AG10803 (cell line): ENCODE measurements around the gene ST7.

Source experiments
- DNase-seq: peaks from one replicate; pipeline ENCODE4 v3.0.0; 2010; ENCODE audit warnings: low read depth
- H3K4me3 ChIP-seq: 2 replicates; pipeline ENCODE4 v1.5.1; 2011; ENCODE audit warnings: mild to moderate bottlenecking, low read length, control low read depth
- TF ChIP-seq, protein P1 (sequence below): conservative IDR thresholded peaks from 2 replicates; pipeline ENCODE4 v1.5.1; 2011; ENCODE audit warnings: mild to moderate bottlenecking, low read length, control low read depth, inconsistent platforms

The ST7 gene

DNA sequence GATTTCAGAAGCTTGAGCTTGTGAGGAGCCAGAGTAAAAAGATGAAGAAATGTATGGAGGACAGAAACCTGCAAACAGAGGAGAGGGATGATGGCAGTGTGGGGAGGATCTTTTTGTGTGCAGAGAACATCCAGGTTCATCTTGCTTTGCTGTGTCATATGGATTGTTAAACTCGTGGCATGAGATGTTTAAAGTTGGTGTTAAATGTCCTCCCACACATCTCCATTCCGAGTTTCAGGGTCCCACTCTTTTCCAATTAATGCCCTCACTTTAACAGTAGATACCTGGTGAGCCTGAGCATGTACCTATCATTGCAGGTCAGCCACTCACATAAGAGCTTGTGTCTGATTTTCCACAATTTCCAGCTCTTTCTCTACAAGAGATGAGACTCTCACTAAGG lies 147.7 kb downstream of the ST7 start:
- TF ChIP-seq, protein P1, sequence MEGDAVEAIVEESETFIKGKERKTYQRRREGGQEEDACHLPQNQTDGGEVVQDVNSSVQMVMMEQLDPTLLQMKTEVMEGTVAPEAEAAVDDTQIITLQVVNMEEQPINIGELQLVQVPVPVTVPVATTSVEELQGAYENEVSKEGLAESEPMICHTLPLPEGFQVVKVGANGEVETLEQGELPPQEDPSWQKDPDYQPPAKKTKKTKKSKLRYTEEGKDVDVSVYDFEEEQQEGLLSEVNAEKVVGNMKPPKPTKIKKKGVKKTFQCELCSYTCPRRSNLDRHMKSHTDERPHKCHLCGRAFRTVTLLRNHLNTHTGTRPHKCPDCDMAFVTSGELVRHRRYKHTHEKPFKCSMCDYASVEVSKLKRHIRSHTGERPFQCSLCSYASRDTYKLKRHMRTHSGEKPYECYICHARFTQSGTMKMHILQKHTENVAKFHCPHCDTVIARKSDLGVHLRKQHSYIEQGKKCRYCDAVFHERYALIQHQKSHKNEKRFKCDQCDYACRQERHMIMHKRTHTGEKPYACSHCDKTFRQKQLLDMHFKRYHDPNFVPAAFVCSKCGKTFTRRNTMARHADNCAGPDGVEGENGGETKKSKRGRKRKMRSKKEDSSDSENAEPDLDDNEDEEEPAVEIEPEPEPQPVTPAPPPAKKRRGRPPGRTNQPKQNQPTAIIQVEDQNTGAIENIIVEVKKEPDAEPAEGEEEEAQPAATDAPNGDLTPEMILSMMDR: no peak

DNA sequence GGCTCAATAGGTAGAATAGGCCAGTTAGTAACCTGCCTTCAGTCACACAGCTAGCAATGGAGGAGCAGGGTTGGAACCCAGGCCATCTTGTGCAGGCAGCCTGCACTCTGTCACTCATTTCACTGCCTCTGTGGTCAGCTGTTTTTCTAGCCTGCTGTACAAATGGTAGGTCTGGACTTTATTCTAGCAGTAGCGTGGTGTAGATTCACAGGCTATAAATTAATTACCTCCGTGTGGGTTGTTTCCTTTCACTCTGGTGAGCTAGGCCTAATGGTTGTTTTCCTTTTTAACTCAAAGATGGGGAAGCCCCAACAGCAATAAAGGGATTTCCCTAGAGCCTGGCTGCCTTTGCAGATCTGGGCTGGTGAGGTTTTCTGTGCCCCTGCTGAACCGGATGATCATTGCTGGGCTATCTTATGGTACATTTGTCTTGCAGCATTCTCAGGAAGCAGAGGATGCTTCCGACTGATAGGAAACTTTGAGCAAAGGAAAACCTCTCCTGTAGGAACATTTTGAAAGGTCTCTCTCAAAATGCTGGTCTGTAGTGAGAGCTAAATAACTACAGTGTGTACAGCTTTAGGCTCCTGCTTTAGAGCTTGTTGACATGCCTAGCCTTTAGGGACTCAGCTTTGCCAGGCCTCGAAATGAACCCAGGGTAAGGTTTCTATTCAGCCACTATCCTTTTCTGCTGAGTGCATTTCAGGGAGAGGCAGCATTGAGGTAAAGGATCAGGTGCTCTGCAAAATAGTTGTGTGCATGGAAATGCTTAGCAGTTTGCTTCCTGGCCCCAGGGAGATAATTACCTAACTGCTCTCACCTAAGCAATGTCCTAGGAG lies 157.4 kb downstream of the ST7 start:
- no peak overlapping the region for H3K4me3 ChIP-seq
- DNase-seq: no peak
- TF ChIP-seq, protein P1: no peak

More for the DNA sequence above, 147.7 kb downstream of the ST7 start:
- no peak for DNase-seq
- no peak overlapping the region for H3K4me3 ChIP-seq

DNA sequence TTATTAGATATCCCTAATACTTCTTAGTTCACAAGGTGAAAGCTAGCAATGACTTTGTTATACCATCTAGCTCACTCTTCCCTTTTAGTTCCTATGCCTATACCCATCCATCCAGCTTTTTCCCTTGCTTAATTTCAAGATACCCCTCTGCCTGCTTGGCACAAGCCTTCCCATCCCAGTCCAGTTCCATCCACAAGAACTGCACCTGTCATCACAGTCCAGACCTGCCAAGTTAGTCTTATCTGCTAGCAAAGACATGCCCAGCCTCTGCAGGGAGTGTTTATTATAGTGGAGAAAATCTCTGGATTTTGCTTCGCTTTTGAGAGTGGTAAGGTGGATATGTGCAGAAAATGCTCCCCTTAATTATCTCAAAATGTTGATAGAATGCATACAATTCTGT lies 158.2 kb downstream of the ST7 start:
- H3K4me3 ChIP-seq: no peak overlapping the region
- TF ChIP-seq, protein P1: no peak
- DNase-seq: no peak

DNA sequence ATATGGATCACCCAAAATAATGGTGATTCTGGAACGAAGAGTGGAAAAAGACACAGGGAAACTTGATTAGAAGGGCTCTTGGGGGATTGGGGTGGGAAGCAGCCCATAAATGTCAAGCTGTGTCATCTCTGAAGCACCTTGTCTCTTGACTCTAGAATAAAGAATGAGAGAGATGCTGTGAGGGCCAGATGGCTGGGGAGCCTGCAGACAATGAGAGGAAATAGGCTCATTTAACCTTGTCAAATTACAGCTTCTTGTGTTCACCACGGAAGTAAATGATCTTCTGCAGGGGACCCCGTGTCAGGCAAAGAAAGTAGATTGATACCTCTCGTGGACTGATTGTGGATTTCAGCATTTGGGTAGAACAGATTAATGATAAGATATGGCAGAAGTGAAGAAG lies 159.3 kb downstream of the ST7 start:
- DNase-seq: no peak

DNA sequence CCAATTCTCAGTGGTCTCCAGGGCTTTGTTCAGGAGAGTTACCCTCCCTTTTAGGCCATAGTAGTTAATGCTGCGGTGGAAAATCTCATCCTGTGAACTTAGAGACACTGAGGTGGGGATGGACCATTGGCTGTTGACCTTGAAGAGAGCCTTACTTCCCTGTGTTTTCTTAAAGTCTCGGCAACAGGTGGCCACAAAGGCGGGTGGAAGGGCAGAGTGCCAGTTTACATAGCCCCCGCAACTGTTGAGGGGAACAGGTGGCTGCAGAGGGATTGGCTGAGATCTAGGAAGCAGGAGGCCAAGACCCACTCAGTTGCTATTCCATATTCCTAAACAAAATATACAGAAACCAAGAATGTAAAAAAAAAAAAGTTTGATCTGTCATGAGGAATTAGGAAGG lies 160.6 kb downstream of the ST7 start:
- H3K4me3 ChIP-seq: no peak overlapping the region
- DNase-seq: no peak
- TF ChIP-seq, protein P1: no peak

More for the DNA sequence above, 159.3 kb downstream of the ST7 start:
- TF ChIP-seq, protein P1: no peak
- H3K4me3 ChIP-seq: no peak overlapping the region

DNA sequence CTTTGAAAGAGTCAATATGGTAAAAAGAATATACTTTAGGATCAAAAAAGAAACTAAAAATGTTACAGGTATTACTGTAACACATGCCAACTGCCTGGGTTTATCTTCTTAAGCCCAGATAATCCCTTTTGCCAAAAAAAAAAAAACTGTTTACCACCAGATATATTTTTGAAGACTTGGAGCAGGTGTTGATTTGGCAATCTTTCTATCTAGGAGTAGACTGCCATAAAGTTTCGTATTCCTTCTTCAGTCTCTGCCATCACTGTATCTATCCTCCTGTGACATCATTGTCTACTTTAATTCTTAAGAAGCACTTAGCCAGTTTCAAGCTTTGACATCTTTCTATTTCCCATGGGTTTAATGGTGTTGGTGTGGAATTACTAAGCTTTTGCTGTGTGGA lies 161.0 kb downstream of the ST7 start:
- TF ChIP-seq, protein P1: no peak
- no peak overlapping the region for H3K4me3 ChIP-seq
- no peak for DNase-seq

DNA sequence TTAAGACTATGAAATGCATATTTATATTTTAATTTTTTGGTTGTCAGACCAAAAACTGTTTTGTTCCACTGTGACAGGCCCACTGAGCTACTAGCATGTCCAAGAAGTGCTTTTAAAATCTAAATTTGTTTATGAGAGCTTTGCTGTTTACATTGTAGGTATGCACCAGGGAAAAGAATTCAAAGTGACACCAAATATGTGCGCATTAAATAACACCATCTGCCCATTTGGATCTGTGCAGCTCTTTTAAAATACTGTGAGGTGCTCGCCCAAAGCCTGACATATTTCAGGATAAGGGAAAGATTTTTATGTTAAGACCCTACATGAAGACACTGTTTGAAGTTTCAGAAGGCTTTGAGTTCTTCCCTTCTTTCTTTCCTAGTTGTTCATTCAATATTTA lies 162.9 kb downstream of the ST7 start:
- no peak for DNase-seq
- no peak overlapping the region for H3K4me3 ChIP-seq
- TF ChIP-seq, protein P1: no peak
